Keratinocyte (primary cell): ENCODE measurements around the gene BLOC1S4. TPM values are rescaled to one million over a fixed set of nuclear protein-coding genes. Genes with fewer than 3 reads are reported as not detected.

Source experiments
- DNase-seq: peaks from one replicate; pipeline ENCODE4 v3.0.0-alpha.2; 2011; ENCODE audit warnings: low read depth, missing footprints, low spot score
- FAIRE-seq: peaks from 2 replicates; lab custom pipeline; 2011; peaks lifted over from hg19 to GRCh38; lab: Jason Lieb, UNC
- H2AFZ ChIP-seq: 2 replicates; pipeline ENCODE4 v1.6.0; 2012; ENCODE audit warnings: low read length, control low read depth, inconsistent platforms; ENCODE audit not compliant: control insufficient read depth
- H3K27ac ChIP-seq: 2 replicates; pipeline ENCODE4 v1.5.1; 2011; ENCODE audit warnings: low read length; ENCODE audit not compliant: control insufficient read depth, insufficient read depth
- H3K27me3 ChIP-seq: 3 replicates; pipeline ENCODE4 v1.6.0; 2011; ENCODE audit warnings: low read length; ENCODE audit not compliant: control insufficient read depth, insufficient read depth; ENCODE audit errors: extremely low read depth
- H3K36me3 ChIP-seq, 2 experiments: 2 replicates in 1 of 2; 3 replicates in 1 of 2; pipeline ENCODE4 v1.5.1; 2011; ENCODE audit warnings: low read length in 2 of 2, mild to moderate bottlenecking in 1 of 2; ENCODE audit not compliant: control insufficient read depth in 2 of 2, insufficient read depth in 2 of 2; ENCODE audit errors: extremely low read depth in 1 of 2
- H3K4me1 ChIP-seq: 3 replicates; pipeline ENCODE4 v1.5.1; 2011; ENCODE audit warnings: low read length; ENCODE audit not compliant: control insufficient read depth, insufficient read depth; ENCODE audit errors: extremely low read depth
- H3K4me2 ChIP-seq: 3 replicates; pipeline ENCODE4 v1.6.0; 2011; ENCODE audit warnings: low read depth, low read length; ENCODE audit not compliant: control insufficient read depth, insufficient read depth; ENCODE audit errors: extremely low read depth
- H3K4me3 ChIP-seq, 3 experiments: fragments of 200-600 bp in 1 of 3; sonication (generic) in 1 of 3; 2 replicates in 2 of 3; 3 replicates in 1 of 3; pipeline ENCODE4 v1.5.1; 2011 to 2016; ENCODE audit warnings: low read length in 3 of 3, mild to moderate bottlenecking in 3 of 3, control low read depth in 2 of 3, inconsistent platforms in 1 of 3, low read depth in 1 of 3, mixed read lengths in 1 of 3, mixed run types in 1 of 3, moderate library complexity in 1 of 3; ENCODE audit not compliant: control insufficient read depth in 2 of 3, insufficient read depth in 2 of 3; ENCODE audit errors: extremely low read depth in 1 of 3
- H3K79me2 ChIP-seq: 2 replicates; pipeline ENCODE4 v1.6.0; 2012; ENCODE audit warnings: low read length; ENCODE audit not compliant: control insufficient read depth, insufficient read depth
- H3K9ac ChIP-seq: 3 replicates; pipeline ENCODE4 v1.6.0; 2011; ENCODE audit warnings: low read length; ENCODE audit not compliant: control insufficient read depth, insufficient read depth; ENCODE audit errors: extremely low read depth
- H3K9me1 ChIP-seq: 3 replicates; pipeline ENCODE4 v1.6.0; 2011; ENCODE audit warnings: low read length; ENCODE audit not compliant: control insufficient read depth, insufficient read depth; ENCODE audit errors: extremely low read depth
- H3K9me3 ChIP-seq: 2 replicates; pipeline ENCODE4 v1.5.1; 2012; ENCODE audit warnings: low read depth, low read length; ENCODE audit not compliant: control insufficient read depth
- H4K20me1 ChIP-seq: 3 replicates; pipeline ENCODE4 v1.6.0; 2011; ENCODE audit warnings: low read length; ENCODE audit not compliant: control insufficient read depth, insufficient read depth; ENCODE audit errors: extremely low read depth
- EZH2 ChIP-seq: IDR thresholded peaks from one replicate; pipeline ENCODE4 v1.6.1; 2012; ENCODE audit warnings: inconsistent platforms, mild to moderate bottlenecking, low read length, moderate library complexity
- dilution Hi-C: fragments of 300-500 bp; cut with MboI; formaldehyde crosslinking; loops from one replicate; pipeline ENCODE4 v1.7.0; 2020; ENCODE audit warnings: low sequenced_read_pairs; ENCODE audit not compliant: extremely low pct_ligation_motif_present
- polyA plus RNA-seq, 5 experiments: library from polyadenylated mRNA; depleted of rRNA in 3 of 5; stranded (reverse) in 3 of 5; stranded (forward) in 1 of 5; unstranded in 1 of 5; fragments of >200 nt; gene quantifications; 1 replicate in 1 of 5; 2 replicates in 3 of 5; 3 replicates in 1 of 5; pipeline versions ENCODE4 v1.2.1 to v1.2.3, GENCODE V29; 2011 to 2012; ENCODE audit warnings: missing spikeins in 2 of 5, low read depth in 1 of 5, low replicate concordance in 1 of 5
- TF ChIP-seq, protein P1 (sequence below), 3 experiments: IDR thresholded peaks in 1 of 3; conservative IDR thresholded peaks in 1 of 3; optimal IDR thresholded peaks in 1 of 3; 2 replicates in 2 of 3; 3 replicates in 1 of 3; pipeline versions ENCODE3 to v1.5.1; 2011; ENCODE audit warnings: low read length in 3 of 3, mild to moderate bottlenecking in 3 of 3, moderate library complexity in 2 of 3, control low read depth in 1 of 3, inconsistent platforms in 1 of 3; ENCODE audit not compliant: insufficient read depth in 2 of 3; ENCODE audit errors: extremely low read depth in 1 of 3

Gene BLOC1S4
- polyA plus RNA-seq, 1 donor (not counting 4 experiments of a cell fraction or from before 2014, with no cell fraction given): 11.7 TPM

DNA sequence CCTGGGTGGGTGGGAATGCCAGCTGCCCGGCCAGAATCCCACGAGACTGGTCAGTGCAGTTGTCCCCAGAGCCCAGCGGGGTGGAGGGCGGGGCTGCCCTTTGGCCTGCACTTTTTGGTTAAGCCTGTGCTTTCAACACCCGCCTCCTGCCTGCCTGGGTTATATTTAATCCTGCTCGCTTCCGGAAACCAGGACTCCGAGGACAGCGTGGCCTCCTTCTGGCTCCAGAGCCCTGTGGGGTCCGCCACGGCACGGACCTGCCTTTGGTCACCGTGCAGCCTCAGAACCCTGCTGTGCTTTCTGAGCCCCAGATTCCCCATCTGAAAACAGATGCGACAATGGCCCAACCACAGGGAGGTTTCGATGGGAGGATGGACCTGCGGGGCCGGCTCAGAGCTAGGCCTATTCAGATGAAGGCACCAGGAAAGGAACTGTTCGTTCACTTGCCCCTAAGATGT, 37.2 kb downstream of the BLOC1S4 start:
- Histone ChIP-seq H3K27ac (no peak overlapping the region), H3K4me2 (no peak overlapping the region), H3K9me3 (no peaks in the 10 kb centered on the region), H3K9ac (no peak overlapping the region), H3K9me1 (no peaks in the 10 kb centered on the region), H4K20me1 (no peaks in the 10 kb centered on the region), H3K36me3 (no peaks in the 10 kb centered on the region), H2AFZ (no peak overlapping the region), H3K27me3 (no peaks in the 10 kb centered on the region), H3K79me2 (no peaks in the 10 kb centered on the region), H3K4me3 (no peak overlapping the region), H3K4me1 (peaks cover 9% of the 10 kb centered on the region)
- TF ChIP-seq EZH2: no peak
- TF ChIP-seq, protein P1, sequence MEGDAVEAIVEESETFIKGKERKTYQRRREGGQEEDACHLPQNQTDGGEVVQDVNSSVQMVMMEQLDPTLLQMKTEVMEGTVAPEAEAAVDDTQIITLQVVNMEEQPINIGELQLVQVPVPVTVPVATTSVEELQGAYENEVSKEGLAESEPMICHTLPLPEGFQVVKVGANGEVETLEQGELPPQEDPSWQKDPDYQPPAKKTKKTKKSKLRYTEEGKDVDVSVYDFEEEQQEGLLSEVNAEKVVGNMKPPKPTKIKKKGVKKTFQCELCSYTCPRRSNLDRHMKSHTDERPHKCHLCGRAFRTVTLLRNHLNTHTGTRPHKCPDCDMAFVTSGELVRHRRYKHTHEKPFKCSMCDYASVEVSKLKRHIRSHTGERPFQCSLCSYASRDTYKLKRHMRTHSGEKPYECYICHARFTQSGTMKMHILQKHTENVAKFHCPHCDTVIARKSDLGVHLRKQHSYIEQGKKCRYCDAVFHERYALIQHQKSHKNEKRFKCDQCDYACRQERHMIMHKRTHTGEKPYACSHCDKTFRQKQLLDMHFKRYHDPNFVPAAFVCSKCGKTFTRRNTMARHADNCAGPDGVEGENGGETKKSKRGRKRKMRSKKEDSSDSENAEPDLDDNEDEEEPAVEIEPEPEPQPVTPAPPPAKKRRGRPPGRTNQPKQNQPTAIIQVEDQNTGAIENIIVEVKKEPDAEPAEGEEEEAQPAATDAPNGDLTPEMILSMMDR (optimal IDR thresholded peaks at IDR 0.05 in 1 of 3, IDR thresholded peaks at IDR 0.05 in 1 of 3, conservative IDR thresholded peaks at IDR 0.05 in 1 of 3; ENCODE audit: extremely low read depth in 1 of 3, insufficient read depth in 2 of 3, low read length in 3 of 3): no peak
- dilution Hi-C loops: no loop called here
- DNase-seq (no peak), FAIRE-seq (no peak)

- no peak for FAIRE-seq
- Histone ChIP-seq H2AFZ (no peak overlapping the region), H3K36me3 (no peaks in the 10 kb centered on the region), H3K9me3 (no peaks in the 10 kb centered on the region), H4K20me1 (no peaks in the 10 kb centered on the region), H3K9ac (no peak overlapping the region), H3K27me3 (no peaks in the 10 kb centered on the region), H3K4me1 (peaks cover 13% of the 10 kb centered on the region), H3K79me2 (no peaks in the 10 kb centered on the region), H3K9me1 (no peaks in the 10 kb centered on the region), H3K4me2 (no peak overlapping the region), H3K4me3 (no peak overlapping the region), H3K27ac (no peak overlapping the region)
- TF ChIP-seq EZH2: no peak
- TF ChIP-seq, protein P1 (optimal IDR thresholded peaks at IDR 0.05 in 1 of 3, IDR thresholded peaks at IDR 0.05 in 1 of 3, conservative IDR thresholded peaks at IDR 0.05 in 1 of 3; ENCODE audit: extremely low read depth in 1 of 3, insufficient read depth in 2 of 3, low read length in 3 of 3): no peak
- DNase-seq: no peak
- dilution Hi-C loops: no loop called here
Observed at GRCh38 chr4:6753891-6754290, 37.9 kb downstream of the BLOC1S4 start.
